Erythroblast (primary cell): ENCODE results near the gene PHOSPHO2.
"Not testable (repeated sequence)": the region's sequence is repeated elsewhere in the genome, so short reads cannot be mapped to it uniquely, and the experiment has no call there.

Source experiments
- DNase-seq, 2 experiments: peaks; one replicate each; lab custom pipeline; 2025; lab: John Stamatoyannopoulos, UW
- GATA1 ChIP-seq: IDR thresholded peaks from 2 replicates; pipeline ENCODE4 v1.6.1; 2011; ENCODE audit warnings: low read depth, mild to moderate bottlenecking, control low read depth, low read length, moderate library complexity
- POLR2A ChIP-seq: IDR thresholded peaks from 2 replicates; pipeline ENCODE4 v1.6.1; 2011; ENCODE audit warnings: mild to moderate bottlenecking, low read length

PHOSPHO2 gene

DNA sequence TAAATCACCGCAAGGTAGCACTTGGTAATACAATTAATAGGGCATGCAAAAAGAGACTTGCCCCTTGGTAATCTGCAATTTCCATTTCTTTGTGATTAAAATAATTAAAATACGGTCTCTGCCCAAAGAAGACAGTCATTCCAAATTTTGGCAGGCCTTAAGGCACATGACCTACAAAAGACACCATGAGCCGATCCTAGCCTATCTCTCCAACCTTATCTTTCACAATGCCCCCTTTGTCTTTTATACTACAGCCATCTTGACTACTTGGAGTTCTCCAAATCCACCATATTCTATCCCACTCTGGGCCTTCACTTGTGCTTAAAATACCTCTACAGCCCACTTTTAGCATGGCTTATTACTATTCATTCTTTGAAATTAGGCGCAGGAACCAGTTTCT is 23.3 kb upstream of the PHOSPHO2 start:
- no peak for DNase-seq
- TF ChIP-seq GATA1 (no peak), POLR2A (no peak)

DNA sequence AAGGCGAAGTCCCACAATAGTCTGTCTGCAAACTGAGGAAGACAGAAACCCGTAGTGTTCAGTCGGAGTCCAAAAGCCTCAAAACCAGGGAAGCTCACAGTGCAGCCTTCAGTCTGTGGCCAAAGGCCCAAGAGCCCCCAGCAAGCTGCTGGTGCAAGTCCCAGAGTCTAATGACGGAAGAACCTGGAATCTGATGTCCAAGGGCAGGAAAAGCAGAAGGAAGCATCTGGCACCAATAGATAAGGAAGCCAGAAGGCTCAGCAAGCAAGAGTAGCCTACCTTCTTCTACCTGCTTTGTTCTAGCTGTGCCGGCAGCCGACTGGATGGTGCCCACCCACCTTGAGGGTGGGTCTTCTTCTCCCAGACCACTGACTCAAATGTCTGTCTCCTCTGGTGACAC is 21.9 kb upstream of the PHOSPHO2 start:
- no peak for DNase-seq
- TF ChIP-seq GATA1 = no peak
- TF ChIP-seq POLR2A = no peak

DNA sequence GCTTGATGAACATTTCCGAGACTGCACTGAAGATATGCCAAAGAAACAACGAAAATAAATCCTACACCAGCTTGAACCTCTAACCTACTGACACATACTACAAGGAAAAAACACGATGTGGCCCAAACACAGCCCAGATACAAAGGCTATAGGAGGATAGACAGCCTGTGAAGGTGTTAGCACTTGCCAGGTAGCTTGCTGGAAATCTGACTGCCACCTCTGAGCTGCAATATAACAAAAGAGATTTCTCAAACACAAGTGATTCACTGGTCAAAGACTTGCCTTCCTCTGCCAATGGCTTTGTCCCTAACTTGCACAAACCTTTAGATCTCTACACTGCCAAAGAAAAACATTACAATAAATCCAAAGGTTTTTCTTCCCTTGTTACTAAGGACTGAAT is 21.2 kb upstream of the PHOSPHO2 start:
- TF ChIP-seq GATA1 = no peak
- no peak for TF ChIP-seq POLR2A
- DNase-seq = no peak

- no peak for DNase-seq
- TF ChIP-seq POLR2A = no peak
- no peak for TF ChIP-seq GATA1
Measured at GRCh38 chr2:169673921-169674320, 20.3 kb upstream of the PHOSPHO2 start.

DNA sequence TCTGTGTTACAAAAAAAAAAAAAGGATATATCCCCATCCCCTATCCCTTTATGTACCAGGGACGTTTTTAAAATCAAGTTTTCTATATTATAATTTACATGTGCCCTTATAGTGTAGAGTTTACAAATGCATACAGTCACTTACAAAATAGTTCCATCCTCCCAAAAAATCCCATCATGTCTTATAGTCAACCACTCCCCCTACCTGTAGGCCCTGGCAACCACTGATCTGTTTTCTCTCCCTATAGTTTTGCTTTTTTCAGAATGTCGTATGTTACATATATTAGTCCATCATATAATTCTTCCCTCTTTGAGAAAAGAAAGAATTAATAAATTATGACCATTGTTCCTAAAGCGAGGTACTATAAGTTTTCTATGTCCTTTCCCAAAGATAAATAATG is 17.9 kb upstream of the PHOSPHO2 start:
- no peak for TF ChIP-seq POLR2A
- TF ChIP-seq GATA1 = no peak
- DNase-seq = no peak

DNA sequence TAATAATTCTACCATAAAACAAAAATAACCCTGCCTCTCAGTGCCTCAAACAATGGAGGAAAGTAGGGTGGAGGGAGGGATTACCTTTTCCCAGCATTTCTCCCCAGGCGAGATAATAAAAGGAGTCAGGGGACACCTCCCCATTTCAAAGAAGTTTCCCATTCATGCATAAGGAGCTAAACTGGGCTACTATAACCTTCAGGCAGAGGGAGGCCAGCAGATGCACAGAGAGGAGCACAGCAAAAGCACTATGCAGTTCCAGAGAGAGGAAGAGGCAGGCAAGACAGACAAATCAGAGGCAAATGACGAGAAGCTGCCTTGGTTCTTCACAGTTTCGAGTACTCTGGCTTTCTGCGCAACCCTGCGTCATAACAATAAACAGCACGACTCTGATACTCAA is 17.4 kb upstream of the PHOSPHO2 start:
- DNase-seq = no peak
- TF ChIP-seq GATA1 (no peak), POLR2A (no peak)

DNA sequence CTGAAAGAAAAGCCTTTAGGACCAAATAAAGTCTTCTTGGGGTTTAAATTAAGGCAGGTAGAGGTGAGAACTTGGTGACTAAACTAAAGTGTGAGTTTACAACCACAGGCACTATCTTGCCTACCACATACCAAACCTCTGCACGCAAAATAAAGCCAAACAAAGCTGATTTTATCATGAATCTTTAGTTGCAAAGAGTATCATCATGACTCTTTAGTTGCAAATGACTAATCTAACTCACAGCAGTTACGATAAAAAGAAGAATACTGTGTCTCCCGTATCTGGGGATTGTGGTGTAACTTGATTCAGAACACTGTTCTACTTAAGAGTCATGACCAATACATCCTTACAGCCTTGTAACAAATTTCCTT is 11.2 kb upstream of the PHOSPHO2 start:
- DNase-seq = no peak
- TF ChIP-seq POLR2A = no peak
- TF ChIP-seq GATA1 = no peak

DNA sequence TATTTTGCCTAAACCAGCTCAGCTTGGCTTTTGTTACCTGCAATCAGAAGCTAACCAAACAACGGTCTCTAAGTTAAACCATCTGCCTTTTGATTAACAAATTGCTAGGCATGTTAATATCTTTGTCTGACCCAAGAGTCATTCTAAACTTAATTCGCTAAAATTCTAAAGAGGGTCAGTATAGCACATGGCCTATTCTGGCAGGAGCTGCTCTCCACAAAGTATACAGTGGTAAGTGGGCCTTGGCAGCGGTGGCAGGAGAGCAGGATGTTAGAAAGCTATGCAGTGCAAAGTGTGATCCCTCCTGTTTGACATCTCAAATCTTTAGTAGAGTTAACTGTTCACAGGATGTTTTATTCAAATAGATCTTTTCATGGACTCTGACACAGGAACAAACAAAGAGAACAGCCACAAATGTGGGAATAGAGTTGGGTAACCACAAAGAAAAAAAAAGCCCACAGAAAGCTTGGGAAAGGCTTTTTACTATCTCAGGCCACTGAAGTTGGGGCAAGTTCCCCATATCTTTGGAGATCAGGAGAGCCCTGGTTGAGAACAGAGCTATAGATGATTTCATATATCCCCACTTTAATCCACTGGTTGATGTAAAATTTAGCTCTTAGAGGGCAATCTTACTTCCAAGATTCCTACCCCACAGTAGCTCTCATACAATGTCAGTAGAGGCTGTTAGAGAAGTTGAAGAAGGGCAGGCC is 10.7 kb upstream of the PHOSPHO2 start:
- DNase-seq = no peak
- TF ChIP-seq POLR2A (no peak), GATA1 (no peak)

- TF ChIP-seq GATA1 (no peak), POLR2A (no peak)
- DNase-seq = no peak
Measured at GRCh38 chr2:169684135-169684565, 10.1 kb upstream of the PHOSPHO2 start.

GRCh38 chr2:169684712-169685111 is 9.6 kb upstream of the PHOSPHO2 start:
- DNase-seq = not testable (repeated sequence)

GRCh38 chr2:169686825-169687224 is 7.4 kb upstream of the PHOSPHO2 start:
- DNase-seq = not testable (repeated sequence)

- DNase-seq = not testable (repeated sequence)
Measured at GRCh38 chr2:169687943-169688342, 6.3 kb upstream of the PHOSPHO2 start.

GRCh38 chr2:169690958-169691357 is 3.3 kb upstream of the PHOSPHO2 start:
- no peak for DNase-seq
- TF ChIP-seq POLR2A (no peak), GATA1 (no peak)

GRCh38 chr2:169692718-169693117 is 1.6 kb upstream of the PHOSPHO2 start:
- no peak for TF ChIP-seq POLR2A
- TF ChIP-seq GATA1 = no peak
- DNase-seq = no peak

DNA sequence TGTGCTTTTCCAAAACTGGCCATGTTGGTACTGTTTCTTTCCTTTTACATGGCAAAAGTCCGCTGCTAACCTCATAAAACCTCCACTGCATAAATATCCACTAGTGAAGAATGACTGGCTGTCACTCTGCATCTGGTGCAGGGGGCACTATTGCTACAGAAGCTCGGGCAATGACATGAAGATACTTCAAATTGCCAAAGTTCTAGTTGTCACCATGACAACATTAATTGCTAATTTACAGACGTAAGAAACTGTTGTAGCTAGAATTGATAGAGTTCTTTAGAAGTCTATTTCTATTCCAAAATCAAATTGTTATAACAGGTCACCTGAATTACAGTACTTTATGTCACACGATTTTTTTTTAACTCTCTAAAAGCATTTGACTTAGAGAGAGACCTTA is 909 bp upstream of the PHOSPHO2 start:
- peak; percentile 47 to 60 for DNase-seq
- TF ChIP-seq POLR2A (no peak), GATA1 (no peak)
